HG03060 (cell line): ENCODE results near the gene UXT.
A peak's percentile ranks its signal among the peaks of the same experiment; 100 is the strongest.
"Not testable (repeated sequence)": the region's sequence is repeated elsewhere in the genome, so short reads cannot be mapped to it uniquely, and the experiment has no call there.

ENCODE experiments used
- ATAC-seq: cut with Tn5 transposase; IDR thresholded peaks from one replicate; pipeline ENCODE4 v1.9.1; 2021; ENCODE audit warnings: low read depth, moderate number of reproducible peaks; ENCODE audit not compliant: unreplicated experiment

Gene UXT, protein sequence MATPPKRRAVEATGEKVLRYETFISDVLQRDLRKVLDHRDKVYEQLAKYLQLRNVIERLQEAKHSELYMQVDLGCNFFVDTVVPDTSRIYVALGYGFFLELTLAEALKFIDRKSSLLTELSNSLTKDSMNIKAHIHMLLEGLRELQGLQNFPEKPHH

DNA sequence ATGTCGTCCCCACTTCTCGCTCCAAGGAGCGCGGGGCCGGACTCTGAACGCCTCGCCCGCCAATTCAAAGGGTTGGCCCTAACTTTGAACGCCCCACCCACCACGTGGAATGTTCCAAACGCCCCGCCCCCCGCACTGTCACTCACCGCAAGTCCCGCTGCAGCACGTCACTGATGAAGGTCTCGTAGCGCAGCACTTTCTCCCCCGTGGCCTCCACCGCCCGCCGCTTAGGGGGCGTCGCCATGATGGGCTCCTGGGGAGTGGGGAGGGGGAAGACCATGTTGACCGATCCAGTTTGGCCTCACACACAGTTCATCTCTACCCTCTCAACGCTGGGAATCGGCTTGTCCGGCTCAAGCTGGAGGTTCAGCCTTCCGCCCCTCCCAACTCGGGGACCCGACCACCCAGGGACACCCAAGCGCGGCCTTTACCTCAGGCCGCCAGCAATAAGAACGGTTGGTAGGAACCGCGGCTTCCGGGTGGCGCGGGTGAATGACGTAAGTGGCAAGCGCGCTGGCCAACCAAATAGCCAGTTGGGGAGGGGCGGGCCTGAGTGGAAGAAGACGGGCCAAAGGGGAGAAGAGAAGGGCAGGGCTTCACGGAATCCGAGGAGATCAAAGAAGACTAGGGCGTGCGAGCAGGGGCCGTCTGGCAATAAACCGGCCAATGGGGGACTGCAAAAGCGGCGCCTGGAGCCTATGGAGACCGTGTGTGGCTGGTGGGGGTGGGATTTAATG lies at the start of gene UXT:
Gene UXT, minus strand, starts transcription at position 497 of the 737 bp plus-strand sequence. Its CDS starts 253 bp downstream, at position 244.
- ATAC-seq: peak; percentile 68

DNA sequence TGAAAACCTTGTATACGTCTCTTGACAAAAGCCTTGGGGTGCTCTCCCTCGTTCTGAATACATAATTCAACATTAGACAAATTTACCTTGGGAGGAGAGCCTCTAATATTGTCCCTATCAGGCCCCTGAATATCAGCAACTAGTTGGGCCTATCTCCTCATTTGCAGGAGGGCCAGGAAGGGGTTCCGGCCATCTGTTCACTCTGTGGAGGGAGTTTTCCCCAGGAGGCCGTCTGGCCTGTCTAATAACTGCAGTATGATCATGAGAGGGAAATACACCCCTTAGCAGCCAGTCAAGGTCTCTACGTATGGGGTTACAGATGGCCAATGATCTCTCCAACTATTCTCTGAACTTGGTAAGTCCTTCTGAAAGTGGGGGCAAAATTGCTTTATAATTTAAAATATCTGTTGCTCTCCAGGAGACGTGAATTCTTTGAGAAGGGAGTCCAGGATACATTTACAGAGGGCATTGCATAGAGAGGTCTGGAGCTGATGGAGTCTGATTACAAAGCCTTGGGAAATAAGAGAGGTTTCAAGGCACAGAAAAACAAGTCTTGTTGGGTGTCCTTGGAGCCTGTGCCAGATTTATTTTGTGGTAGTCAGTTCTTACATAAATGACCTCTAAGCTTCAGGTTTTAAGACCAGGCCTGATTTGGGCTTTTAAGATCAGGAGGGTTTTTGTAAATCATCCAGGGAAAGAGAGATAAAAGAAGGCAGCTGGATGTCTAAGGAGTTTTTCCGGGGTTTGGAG lies 48.2 kb upstream of the UXT start:
- ATAC-seq: no peak

DNA sequence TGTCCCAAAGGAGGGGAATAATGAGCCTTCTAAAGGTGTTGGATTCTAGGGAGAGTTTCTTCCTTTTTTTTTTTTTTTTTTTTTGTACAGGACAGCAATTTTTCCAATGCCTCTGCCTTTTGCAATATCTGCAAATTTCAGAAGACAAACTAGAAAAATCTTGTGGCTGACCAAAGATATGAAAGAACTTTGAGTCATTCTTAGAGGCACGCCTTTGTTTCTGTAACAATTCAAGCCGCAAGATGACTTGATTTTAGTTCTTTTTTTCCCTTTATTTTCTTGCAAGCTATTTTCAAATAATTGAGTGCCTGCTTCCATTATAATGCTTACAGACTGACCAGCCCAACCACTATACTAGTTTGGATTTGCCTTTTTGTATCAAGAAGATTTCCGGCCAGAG lies 47.6 kb upstream of the UXT start:
- ATAC-seq: no peak

DNA sequence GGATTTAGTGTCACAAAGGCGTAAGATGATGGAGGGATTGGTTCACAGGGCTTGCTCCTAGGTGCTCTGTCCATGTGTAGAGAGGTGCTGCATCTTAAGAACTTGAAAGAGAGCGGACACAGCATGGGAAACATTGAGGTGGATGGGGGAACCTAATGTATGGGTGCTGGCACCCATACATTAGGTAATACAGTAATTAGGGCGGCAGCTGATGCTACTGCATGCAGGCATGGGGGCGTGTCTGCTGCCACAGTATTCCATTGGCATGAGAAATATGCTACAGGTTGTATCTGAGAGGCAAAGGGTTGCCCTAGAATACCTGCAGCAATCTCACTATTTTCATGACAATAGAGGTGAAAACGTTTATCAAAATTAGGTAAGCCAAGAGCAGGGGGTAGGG lies 45.8 kb upstream of the UXT start:
- ATAC-seq: no peak

DNA sequence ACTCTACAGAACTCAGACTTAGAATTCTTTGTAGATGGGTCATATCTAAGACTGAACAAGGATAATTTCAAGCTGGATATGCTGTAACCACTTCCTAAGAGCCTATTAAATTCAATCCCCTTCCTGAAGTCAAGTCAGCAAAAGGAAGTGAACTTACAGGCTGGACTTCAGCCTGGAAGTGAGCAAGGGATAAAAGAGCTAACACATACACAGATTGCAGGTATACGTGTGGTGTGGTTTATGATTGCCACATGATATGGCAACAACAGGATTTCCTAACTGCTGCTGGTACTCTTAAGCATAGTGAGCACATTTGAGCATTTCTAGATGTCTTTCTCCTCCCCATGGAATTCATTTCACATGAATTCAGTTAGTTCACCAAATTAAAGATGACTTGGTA lies 38.2 kb upstream of the UXT start:
- ATAC-seq: no peak

DNA sequence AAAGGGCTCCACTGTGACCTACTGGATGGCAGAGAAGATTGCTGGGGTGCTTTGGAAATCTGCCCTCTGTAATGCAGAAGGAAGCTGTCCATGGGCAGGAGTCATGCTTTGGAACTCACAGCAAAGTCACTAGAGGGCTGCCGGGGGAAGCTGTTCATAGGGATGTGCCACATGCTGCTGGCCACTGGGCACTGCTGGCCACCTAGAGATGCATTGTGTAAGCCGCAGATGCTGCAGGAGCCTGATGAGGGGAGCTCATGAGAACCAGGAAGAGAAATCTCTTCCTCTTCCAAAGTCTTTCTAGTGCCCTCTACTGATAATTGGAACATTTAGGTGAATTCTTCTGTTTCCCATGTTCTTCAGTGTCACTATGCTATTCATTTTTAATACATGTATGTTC lies 31.2 kb upstream of the UXT start:
- no peak for ATAC-seq

DNA sequence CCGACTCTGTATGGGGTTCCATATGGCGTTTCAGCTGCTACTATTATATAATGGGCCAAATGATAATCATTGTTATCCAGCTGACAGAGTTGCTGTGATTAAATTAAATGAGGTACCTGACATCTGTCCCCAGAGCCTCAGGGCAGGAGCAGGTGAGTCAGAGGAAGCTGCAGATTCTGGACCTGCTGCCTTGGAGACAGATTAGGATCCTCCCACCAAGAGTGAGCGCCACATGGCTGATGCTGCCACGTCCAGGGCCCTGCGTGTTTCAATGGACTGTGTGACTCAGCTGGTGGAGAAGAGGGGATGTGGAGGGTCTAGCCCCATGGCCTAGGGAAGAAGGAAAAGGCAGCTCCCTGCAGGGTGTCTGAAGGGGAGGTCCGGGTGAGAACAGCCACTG lies 28.3 kb upstream of the UXT start:
- ATAC-seq: no peak

DNA sequence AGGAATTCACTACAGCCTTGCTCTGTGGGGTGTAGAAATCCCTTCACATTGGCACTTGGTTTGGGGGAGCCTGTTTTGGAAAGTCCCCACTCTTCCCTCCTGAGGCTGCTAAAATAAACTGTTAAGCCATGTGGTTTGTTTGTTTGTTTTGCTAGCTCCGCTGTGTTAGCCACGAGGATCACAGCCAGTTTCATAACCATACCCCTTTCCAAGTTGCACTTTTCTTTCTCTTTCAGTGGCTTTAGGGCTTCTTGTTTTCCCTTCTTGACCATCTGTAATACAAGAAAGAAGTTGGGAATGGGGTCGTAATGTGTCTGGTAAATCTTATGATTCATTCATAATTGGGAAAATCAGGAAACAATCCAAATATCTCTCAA lies 24.8 kb upstream of the UXT start:
- ATAC-seq: no peak

DNA sequence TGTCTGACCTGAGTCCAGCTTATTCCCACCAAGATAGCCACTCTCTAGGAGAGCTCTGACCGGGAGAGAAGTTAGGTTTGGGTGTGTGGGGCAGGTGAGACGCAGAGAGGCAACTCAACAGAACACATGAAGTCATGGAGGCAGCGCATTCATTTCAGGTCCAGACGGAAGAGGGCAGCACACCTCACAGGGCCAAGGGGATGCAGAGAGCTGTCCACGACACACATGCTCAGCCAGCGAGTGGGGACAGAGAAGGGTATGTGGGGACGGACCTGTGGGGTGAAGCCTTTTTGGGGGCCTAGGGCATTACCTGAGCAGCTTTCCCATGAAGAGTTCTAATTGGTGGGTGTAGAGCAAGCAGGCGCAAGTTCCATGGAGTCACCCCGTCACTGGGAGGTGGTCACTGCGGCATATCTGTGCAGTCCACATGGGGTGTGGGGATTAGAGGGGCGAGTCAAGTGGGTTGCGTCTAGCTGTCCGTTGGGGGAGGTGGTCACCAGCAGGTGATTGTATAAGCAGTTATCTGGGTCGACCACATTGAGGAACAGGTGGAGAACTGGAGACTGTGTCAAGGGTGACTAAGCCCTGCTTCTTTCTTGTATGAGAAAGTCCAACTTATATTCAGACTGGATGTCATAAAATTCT lies 24.3 kb upstream of the UXT start:
- ATAC-seq: no peak

DNA sequence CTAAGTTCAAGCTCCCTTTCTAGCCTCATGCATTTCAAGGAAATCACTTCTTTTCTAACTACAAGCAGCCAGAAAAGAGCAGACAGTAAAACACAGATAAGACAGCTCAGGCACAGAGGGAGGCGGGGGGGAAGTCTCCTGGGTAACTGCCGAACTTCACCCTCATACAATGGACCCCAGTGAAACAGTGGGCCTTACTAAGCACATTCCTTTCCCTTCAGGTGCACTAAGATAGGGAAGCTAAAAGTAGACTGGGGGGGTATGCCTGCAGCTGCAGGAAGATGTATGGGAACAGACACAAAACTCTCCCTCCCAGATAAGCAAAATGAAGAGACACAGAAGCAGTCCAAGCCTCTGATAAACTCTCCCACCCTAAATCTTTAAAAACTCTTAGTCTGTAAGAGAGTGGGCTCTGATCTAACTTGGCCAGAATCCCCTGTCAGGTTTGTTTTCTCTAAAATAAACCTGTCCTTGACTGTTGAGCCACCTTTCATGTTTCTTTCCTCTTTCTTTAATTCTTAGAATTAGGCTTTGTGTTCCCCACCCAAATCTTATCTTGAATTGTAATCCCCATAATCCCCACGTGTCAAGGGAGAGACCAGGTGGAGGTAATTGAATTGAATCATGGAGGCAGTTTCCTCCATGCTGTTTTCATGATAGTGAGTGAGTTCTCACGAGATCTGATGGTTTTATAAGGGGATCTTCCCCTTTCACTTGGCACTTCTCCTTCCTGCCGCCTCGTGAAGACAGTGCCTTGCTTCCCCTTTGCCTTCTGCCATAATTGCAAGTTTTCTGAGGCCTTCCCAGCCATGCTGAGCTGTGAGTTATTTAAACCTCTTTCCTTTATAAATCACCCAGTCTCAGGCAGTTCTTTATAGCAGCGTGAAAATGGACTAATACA lies 17.2 kb upstream of the UXT start:
- ATAC-seq: not testable (repeated sequence)

DNA sequence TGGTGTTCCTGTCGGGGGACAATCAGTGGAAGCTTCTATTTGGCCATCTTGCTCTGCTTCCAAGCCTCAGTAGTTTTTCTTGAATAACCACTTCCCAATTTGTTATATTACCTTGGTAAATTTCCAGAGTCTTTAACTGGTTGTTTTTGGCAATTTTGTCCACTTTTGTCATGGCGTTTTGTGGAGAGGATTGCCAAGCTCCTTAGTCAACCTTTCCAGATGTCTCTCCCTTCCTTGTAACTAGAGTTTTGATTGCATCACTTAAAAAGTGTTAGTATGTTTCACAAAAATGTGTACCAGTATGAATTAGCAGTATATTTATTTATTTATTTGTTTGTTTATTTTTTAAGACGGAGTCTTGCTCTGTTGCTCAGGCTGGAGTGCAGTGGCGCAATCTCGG lies 15.8 kb upstream of the UXT start:
- ATAC-seq: no peak

DNA sequence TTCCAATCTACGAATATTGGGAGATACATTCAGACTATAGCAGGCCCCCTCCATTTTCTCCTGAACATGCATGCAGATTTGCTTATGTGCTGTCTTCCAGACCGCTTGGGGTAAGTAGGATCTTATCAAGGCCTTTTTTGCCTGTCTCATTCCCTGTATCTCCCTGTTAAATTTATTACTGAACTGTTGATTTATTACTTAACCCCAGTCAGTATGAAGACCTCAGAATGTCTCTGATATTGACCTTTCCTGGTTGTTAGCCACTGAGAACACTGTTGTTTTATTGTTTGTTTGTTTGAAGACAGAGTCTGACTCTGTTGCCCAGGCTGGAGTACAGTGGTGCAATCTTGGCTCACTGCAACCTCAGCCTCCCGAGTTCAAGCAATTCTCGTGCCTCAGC lies 6.8 kb upstream of the UXT start:
- ATAC-seq: not testable (repeated sequence)

DNA sequence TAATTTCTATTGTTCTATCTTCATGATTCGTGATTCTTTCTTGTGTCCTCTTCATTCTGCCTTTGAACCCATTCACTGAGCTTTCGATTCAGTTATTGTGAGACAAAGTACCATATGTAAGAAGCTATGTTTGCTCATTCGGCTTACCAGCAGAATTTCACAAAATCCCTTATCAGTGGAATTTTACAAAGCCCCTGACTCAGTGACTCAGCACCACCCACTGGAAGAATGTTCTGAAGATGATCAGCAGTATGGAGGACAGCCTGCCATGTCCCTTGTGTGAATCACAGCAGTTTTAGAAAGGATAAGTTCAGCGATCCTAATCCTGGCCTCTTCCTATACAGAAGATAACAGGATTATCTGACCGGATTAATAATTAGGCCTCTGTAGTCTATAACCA lies 5.8 kb upstream of the UXT start:
- no peak for ATAC-seq

DNA sequence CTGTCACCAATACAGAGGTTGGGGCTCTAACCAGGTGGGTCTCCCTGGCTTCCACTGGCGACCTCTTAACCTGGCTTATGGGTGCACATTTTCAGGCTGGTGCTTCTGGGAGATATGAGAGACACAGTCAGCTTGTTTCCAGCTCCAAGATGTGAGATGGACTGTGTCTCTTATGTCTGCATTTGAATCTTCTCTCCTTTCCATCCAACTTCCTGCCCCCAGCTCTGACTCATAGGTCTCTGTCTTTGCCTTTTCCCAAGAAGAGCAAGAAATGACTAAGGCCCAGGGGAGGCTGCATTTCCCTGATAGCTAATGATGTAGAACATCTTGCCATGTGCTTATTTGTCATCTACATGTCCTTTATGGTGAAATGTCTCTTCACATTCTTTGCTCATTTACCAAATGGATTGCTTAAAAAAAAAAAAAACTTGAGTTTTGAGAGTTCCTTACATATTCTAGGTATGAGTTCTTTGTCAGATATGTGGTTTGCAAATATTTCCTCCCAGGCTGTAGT lies 3.2 kb upstream of the UXT start:
- ATAC-seq: no peak

DNA sequence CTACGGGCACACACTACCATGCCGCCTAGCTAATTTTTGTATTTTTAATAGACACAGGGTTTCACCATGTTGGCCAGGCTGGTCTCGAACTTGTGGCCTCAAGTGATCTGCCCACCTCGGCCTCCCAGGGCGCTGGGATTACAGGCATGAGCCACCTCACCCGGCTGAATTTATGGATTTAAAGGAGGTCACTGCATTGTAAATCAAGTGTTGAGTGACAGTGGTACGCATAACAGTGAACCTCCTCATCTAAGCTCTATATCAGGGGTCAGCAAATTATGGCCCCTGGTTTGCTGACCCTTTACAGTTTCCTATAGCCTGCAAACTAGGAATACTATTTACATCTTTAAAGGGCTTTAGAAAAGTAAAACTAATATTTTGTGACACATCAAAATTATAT lies 2.6 kb upstream of the UXT start:
- no peak for ATAC-seq

DNA sequence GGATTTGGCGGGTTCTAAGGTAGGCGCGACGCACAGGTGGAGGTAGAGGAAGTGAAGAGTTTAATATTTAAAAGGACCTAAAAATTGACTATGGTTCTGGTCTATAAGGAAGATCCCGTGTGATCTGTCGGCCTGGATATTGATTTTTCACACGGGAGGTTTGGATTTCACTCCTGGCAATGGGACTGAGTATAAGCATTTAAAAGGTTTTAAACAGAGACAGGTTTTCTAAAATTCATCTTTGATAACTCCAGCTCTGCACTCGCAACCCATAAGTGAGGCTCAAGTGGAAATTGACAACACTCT lies 394 bp upstream of the UXT start:
- ATAC-seq: no peak

DNA sequence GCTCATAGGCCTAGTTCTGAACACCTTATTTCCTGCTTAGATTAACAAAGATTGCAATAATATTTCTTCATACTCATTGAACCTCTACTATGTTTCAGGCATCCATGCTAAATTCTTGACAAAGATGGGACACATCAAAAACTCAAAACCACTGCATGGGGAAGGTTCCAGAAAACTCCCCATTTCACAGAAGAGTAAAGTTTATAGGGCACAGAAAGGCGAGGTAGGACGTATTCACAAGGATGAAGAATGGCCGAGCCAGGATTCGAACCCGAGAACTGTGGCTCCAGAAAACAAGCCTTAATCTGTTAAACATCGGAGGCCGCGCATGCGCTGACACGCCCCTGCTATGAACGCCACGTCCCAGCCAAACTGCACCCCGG lies 688 bp downstream of the UXT start:
- no peak for ATAC-seq

DNA sequence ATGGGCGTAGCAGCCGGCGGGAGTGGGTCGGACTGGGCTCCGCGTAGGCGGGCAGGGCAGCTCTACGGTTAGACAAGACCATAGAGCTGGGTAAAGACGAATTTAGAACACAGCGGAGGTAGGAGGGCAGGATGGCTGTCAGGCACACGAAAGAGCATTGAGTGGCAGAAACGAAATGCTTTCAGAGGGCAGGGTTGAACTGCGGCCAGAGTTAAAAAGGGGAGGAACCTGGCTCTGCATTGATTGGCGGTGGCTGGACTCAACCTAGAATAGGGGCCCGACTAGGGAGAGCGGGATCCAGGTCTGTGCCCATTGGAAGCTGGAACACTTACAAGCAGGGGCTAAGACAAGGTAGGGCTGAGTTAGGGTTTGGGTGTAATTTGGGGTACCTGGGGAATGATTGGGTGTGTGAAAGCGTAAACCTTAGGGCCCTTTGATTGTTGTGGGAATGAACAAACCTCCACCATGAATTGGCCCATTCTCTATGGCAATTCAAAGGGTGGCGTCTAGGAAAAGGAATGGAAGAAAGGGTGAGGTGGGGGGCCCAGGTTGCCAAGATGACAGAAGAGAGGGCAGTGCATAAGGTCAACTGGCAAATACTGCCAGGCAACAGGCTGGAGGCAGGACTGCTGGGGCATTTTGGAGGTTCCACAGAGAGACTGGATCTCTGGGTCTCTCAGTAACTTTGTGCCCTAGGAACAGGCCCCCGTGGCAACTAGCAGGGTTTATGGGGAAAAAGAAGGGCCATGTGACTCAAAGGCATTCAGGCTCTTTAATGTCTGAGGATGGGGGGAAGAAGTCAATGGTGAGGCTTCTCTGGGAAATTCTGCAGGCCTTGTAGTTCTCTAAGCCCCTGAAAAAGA lies 7.7 kb downstream of the UXT start:
- peak; percentile 80 for ATAC-seq
